ENCODE results near the gene LARP1. TPM values are rescaled to one million over a fixed set of nuclear protein-coding genes. Genes with fewer than 3 reads are reported as not detected.
"Not testable (repeated sequence)": the region's sequence is repeated elsewhere in the genome, so short reads cannot be mapped to it uniquely, and the experiment has no call there.

LARP1 gene
- total RNA-seq, 1 experiment from 2014 or later = 105 TPM

DNA sequence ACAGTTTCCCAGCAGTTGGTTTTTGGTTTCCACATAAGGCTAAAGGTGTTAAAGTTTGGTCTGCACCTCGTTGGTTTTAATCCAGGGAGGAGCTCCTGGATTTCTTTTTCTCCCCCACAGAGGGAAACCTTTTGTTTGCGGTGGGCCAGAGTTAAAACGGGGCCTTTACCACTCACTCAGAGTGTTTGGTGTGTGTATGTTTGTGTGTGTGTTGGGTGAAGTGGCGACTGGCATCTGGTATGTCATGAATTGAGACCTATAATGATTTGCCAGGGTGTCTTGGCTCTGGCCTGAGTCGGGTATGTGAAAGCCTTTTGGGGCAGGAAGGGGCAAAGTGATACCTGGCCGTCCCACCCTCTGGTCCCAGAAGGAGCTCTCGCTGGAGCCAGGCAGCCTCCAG is 64.4 kb downstream of the LARP1 start:
- no peaks in the 10 kb centered on the region for H4K20me1 ChIP-seq (ENCODE audit: insufficient read depth, low read depth, low read length)
- peaks cover 18% of the 10 kb centered on the region; the same call in 1 of the 2 replicates for H3K79me2 ChIP-seq (ENCODE audit: low read length)
- no peak for DNase-seq
- no peaks in the 10 kb centered on the region for H3K27me3 ChIP-seq (ENCODE audit: low read length)
- H3K27ac ChIP-seq (ENCODE audit: low read length) = no peak overlapping the region
- H3K4me1 ChIP-seq (ENCODE audit: low read length) = no peaks in the 10 kb centered on the region
- H2AFZ ChIP-seq (ENCODE audit: low read length) = no peak overlapping the region
- no peaks in the 10 kb centered on the region for H3K9me2 ChIP-seq (replicated peaks; ENCODE audit: insufficient read depth, low read length)
- no peak overlapping the region for H3K4me2 ChIP-seq (ENCODE audit: low read depth, low read length, poor library complexity, severe bottlenecking)
- H3K9ac ChIP-seq (ENCODE audit: low read length) = no peak overlapping the region
- H3K4me3 ChIP-seq (ENCODE audit: low read length) = no peak overlapping the region
- peaks cover 60% of the 10 kb centered on the region for H3K36me3 ChIP-seq (ENCODE audit: insufficient read depth, low read length)
- H3K9me3 ChIP-seq (ENCODE audit: low read length) = no peaks in the 10 kb centered on the region

DNA sequence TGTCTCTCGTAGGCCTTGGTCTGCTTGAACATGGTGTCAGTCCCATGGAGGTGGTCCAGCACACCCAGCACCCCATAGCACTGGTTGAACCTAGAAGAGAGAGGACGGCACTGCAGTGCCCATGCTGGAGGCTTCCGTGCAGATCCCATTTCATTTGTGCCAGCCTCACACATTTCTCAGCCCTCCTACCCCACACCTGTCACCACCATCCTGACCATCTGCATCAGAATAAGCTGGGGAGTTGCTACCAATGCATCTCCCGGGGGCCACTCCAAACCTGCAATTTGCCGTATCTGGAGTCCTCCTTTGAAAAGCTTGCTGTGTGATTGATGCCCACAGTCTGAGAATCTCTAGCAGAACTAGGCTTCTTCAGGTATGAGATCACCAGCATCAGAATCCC is 65.2 kb downstream of the LARP1 start:
- no peaks in the 10 kb centered on the region for H4K20me1 ChIP-seq (ENCODE audit: insufficient read depth, low read depth, low read length)
- no peaks in the 10 kb centered on the region for H3K9me2 ChIP-seq (replicated peaks; ENCODE audit: insufficient read depth, low read length)
- H3K4me3 ChIP-seq (ENCODE audit: low read length) = no peak overlapping the region
- H2AFZ ChIP-seq (ENCODE audit: low read length) = no peak overlapping the region
- peaks cover 12% of the 10 kb centered on the region; the same call in 1 of the 2 replicates for H3K79me2 ChIP-seq (ENCODE audit: low read length)
- H3K27ac ChIP-seq (ENCODE audit: low read length) = no peak overlapping the region
- H3K27me3 ChIP-seq (ENCODE audit: low read length) = no peaks in the 10 kb centered on the region
- H3K36me3 ChIP-seq (ENCODE audit: insufficient read depth, low read length) = peaks cover 52% of the 10 kb centered on the region
- no peak overlapping the region for H3K9ac ChIP-seq (ENCODE audit: low read length)
- DNase-seq = no peak
- no peaks in the 10 kb centered on the region for H3K4me1 ChIP-seq (ENCODE audit: low read length)
- no peaks in the 10 kb centered on the region for H3K9me3 ChIP-seq (ENCODE audit: low read length)
- no peak overlapping the region for H3K4me2 ChIP-seq (ENCODE audit: low read depth, low read length, poor library complexity, severe bottlenecking)

DNA sequence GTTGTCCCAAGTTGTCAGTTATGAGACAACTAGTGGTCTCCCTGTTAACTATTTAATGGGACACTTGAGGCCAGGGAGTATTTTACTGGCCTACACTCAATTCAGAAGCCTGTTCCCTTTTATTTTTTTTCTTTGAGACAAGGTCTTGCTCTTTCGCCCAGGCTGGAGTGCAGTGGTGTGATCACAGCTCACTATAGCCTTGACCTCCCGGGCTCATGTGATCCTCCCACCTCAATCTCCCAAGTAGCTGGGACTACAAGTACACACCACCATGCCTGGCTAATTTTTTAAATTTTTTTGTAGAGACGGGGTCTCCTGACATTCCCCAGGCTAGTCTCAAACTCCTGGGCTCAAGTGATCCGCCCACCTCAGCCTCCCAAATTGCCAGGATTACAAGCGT is 67.7 kb downstream of the LARP1 start:
- H3K4me1 ChIP-seq (ENCODE audit: low read length); H4K20me1 ChIP-seq (ENCODE audit: insufficient read depth, low read depth, low read length); H3K4me3 ChIP-seq (ENCODE audit: low read length); H3K27ac ChIP-seq (ENCODE audit: low read length); H3K9me3 ChIP-seq (ENCODE audit: low read length); H3K79me2 ChIP-seq (ENCODE audit: low read length); H3K4me2 ChIP-seq (ENCODE audit: low read depth, low read length, poor library complexity, severe bottlenecking); H2AFZ ChIP-seq (ENCODE audit: low read length); DNase-seq; H3K9me2 ChIP-seq (replicated peaks; ENCODE audit: insufficient read depth, low read length); H3K9ac ChIP-seq (ENCODE audit: low read length); H3K27me3 ChIP-seq (ENCODE audit: low read length): not testable (repeated sequence)
- peaks cover 27% of the 10 kb centered on the region for H3K36me3 ChIP-seq (ENCODE audit: insufficient read depth, low read length)

DNA sequence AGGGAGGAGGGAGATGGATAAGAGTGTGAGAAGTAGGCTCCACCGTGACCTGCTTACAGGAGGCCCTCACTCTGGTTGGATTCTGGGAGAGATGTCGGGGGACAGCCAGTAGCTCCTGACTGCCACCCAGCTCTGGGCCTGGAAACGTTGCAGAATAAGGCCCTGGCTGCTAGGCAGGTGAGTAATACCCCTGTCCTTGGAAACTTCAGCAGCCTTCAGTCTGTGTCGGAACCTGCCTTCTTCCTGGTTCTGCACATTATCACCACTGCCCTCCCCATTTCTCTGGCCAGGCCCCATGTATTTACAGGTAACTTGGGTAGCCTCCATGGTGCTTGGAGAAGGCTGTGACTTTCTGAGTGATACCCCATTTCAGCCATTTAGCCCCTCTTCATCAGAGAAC is 68.4 kb downstream of the LARP1 start:
- Histone ChIP-seq H3K9me3 (ENCODE audit: low read length) (no peaks in the 10 kb centered on the region), H3K79me2 (ENCODE audit: low read length) (no peaks in the 10 kb centered on the region), H3K9ac (ENCODE audit: low read length) (no peak overlapping the region), H2AFZ (ENCODE audit: low read length) (no peak overlapping the region), H4K20me1 (ENCODE audit: insufficient read depth, low read depth, low read length) (no peaks in the 10 kb centered on the region), H3K27ac (ENCODE audit: low read length) (no peak overlapping the region), H3K9me2 (replicated peaks; ENCODE audit: insufficient read depth, low read length) (no peaks in the 10 kb centered on the region), H3K27me3 (ENCODE audit: low read length) (no peaks in the 10 kb centered on the region), H3K36me3 (ENCODE audit: insufficient read depth, low read length) (peaks cover 22% of the 10 kb centered on the region; the same call in 1 of the 2 replicates), H3K4me2 (ENCODE audit: low read depth, low read length, poor library complexity, severe bottlenecking) (no peak overlapping the region), H3K4me3 (ENCODE audit: low read length) (no peak overlapping the region), H3K4me1 (ENCODE audit: low read length) (no peaks in the 10 kb centered on the region)
- no peak for DNase-seq

DNA sequence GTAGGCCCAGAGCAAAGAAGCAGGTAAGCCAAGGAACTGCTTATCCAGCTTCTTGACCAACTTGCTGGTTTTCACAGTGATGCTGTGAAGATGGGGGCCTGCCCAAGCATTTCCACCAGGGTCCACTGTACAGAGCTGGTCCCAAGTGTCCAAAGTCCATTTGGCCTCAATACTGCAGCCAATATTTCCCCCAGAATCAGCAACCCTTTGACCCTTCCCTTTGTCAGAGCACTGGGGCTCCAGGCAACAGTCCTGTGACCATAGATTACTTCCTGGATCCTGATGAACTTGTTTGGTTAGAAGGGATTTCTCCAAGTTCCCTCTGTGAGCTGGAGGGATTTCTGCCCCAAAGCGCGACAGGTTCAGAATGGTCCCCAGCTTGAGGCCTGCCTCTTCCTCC is 68.9 kb downstream of the LARP1 start:
- Histone ChIP-seq H4K20me1 (ENCODE audit: insufficient read depth, low read depth, low read length) (no peaks in the 10 kb centered on the region), H3K27me3 (ENCODE audit: low read length) (no peaks in the 10 kb centered on the region), H3K27ac (ENCODE audit: low read length) (no peak overlapping the region), H3K4me3 (ENCODE audit: low read length) (no peak overlapping the region), H3K79me2 (ENCODE audit: low read length) (no peaks in the 10 kb centered on the region), H3K36me3 (ENCODE audit: insufficient read depth, low read length) (peaks cover 18% of the 10 kb centered on the region; the same call in 1 of the 2 replicates), H3K9me2 (replicated peaks; ENCODE audit: insufficient read depth, low read length) (no peaks in the 10 kb centered on the region), H3K9ac (ENCODE audit: low read length) (no peak overlapping the region), H3K4me1 (ENCODE audit: low read length) (no peaks in the 10 kb centered on the region), H3K4me2 (ENCODE audit: low read depth, low read length, poor library complexity, severe bottlenecking) (no peak overlapping the region), H3K9me3 (ENCODE audit: low read length) (no peaks in the 10 kb centered on the region), H2AFZ (ENCODE audit: low read length) (no peak overlapping the region)
- no peak for DNase-seq

DNA sequence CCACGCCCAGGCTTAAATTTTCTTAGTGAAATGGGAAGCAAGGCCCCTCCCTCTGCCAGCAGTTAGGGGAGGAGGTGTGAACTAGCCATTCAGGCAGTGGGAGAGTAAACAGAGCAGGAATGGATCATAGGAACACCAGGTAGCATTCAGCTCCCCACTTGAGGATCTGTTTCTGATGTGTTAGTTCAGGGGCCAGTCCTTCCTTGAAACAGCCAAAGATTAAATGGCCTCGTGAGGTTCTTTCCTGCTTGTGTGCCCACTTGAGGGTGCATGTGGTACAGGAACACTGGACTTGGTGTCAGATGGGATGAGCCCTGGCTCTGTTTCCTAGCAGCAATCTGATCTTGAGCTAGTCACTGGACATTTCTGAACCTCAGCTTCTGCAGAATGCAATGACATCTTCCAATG is 74.0 kb downstream of the LARP1 start:
- H3K4me3 ChIP-seq (ENCODE audit: low read length) = no peak overlapping the region
- H3K27me3 ChIP-seq (ENCODE audit: low read length) = no peaks in the 10 kb centered on the region
- H3K27ac ChIP-seq (ENCODE audit: low read length) = no peak overlapping the region
- no peaks in the 10 kb centered on the region for H3K9me3 ChIP-seq (ENCODE audit: low read length)
- no peaks in the 10 kb centered on the region for H3K4me1 ChIP-seq (ENCODE audit: low read length)
- no peak overlapping the region for H2AFZ ChIP-seq (ENCODE audit: low read length)
- no peaks in the 10 kb centered on the region for H4K20me1 ChIP-seq (ENCODE audit: insufficient read depth, low read depth, low read length)
- peaks cover 24% of the 10 kb centered on the region; the same call in 1 of the 2 replicates for H3K36me3 ChIP-seq (ENCODE audit: insufficient read depth, low read length)
- no peak for DNase-seq
- no peak overlapping the region for H3K4me2 ChIP-seq (ENCODE audit: low read depth, low read length, poor library complexity, severe bottlenecking)
- no peaks in the 10 kb centered on the region for H3K79me2 ChIP-seq (ENCODE audit: low read length)
- H3K9me2 ChIP-seq (replicated peaks; ENCODE audit: insufficient read depth, low read length) = no peaks in the 10 kb centered on the region
- H3K9ac ChIP-seq (ENCODE audit: low read length) = no peak overlapping the region

DNA sequence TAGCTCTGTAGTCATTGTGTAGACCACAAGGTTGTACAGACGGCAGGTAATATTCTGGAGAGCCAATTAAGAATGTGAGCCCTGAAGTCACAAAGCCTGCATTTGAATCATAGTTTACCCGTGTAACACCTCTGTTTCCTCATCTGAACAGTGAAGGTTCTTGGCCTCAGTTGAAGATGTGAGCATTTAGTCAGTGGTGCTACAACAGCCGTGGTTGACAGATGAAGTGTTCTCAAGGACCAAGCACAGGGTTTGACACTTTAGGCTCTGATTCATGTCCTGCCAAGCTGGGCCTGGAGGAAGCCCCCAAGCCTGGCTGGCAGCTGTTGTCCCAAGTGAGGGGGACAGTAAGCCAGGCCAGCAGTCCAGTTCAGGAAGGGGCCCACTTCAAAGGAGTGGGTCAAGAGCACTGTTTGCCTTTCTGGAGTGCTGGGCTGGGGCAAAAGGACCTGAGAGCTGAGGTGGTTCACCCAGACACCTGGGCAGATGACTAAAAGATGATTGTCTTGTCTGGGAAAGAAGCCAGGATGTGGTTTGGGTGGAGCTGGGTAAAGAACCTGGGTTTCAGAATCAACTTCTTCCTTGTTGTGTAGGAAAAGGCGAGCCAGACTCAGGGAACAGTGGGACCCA is 74.5 kb downstream of the LARP1 start:
- Histone ChIP-seq H3K27me3 (ENCODE audit: low read length) (no peaks in the 10 kb centered on the region), H3K79me2 (ENCODE audit: low read length) (no peaks in the 10 kb centered on the region), H3K4me1 (ENCODE audit: low read length) (no peaks in the 10 kb centered on the region), H3K36me3 (ENCODE audit: insufficient read depth, low read length) (peaks cover 26% of the 10 kb centered on the region; the same call in 1 of the 2 replicates), H3K9ac (ENCODE audit: low read length) (no peak overlapping the region), H4K20me1 (ENCODE audit: insufficient read depth, low read depth, low read length) (no peaks in the 10 kb centered on the region), H3K27ac (ENCODE audit: low read length) (no peak overlapping the region), H3K9me3 (ENCODE audit: low read length) (no peaks in the 10 kb centered on the region), H3K4me3 (ENCODE audit: low read length) (no peak overlapping the region), H3K4me2 (ENCODE audit: low read depth, low read length, poor library complexity, severe bottlenecking) (no peak overlapping the region), H2AFZ (ENCODE audit: low read length) (no peak overlapping the region), H3K9me2 (replicated peaks; ENCODE audit: insufficient read depth, low read length) (no peaks in the 10 kb centered on the region)
- DNase-seq = no peak

DNA sequence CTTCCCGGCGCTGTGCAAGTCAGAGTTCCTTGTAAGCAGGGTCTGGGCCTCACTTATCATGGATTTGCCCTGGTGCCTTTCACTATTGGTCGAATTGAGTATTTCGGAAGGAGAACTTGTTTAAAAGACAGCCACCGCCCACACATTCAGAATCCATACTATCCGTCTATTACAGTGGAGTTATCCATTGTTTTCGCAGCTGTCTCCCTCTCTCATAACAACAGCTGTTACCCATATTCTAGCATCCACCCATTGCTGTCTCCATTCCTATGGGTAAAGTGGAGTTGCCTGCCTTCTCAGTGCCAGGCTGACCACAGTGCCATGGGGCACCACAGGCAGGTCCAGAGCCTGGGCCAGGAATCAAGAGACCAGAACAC is 75.0 kb downstream of the LARP1 start:
- Histone ChIP-seq H3K9me3 (ENCODE audit: low read length) (no peaks in the 10 kb centered on the region), H2AFZ (ENCODE audit: low read length) (no peak overlapping the region), H3K9me2 (replicated peaks; ENCODE audit: insufficient read depth, low read length) (no peaks in the 10 kb centered on the region), H3K9ac (ENCODE audit: low read length) (no peak overlapping the region), H3K79me2 (ENCODE audit: low read length) (no peaks in the 10 kb centered on the region), H3K4me3 (ENCODE audit: low read length) (no peak overlapping the region), H3K27ac (ENCODE audit: low read length) (no peak overlapping the region), H4K20me1 (ENCODE audit: insufficient read depth, low read depth, low read length) (no peaks in the 10 kb centered on the region), H3K27me3 (ENCODE audit: low read length) (no peaks in the 10 kb centered on the region), H3K4me1 (ENCODE audit: low read length) (no peaks in the 10 kb centered on the region), H3K36me3 (ENCODE audit: insufficient read depth, low read length) (peaks cover 28% of the 10 kb centered on the region; the same call in 1 of the 2 replicates), H3K4me2 (ENCODE audit: low read depth, low read length, poor library complexity, severe bottlenecking) (no peak overlapping the region)
- DNase-seq = no peak

Measured in Karpas-422 (cell line).